ENCODE measurements around the gene GDPD5. TPM values are rescaled to one million over a fixed set of nuclear protein-coding genes. Genes with fewer than 3 reads are reported as not detected.

GDPD5 gene
- total RNA-seq, 1 experiment from 2014 or later: 7.8 TPM

- peaks cover 0 to 4% of the 10 kb centered on the region in 2 experiments; a peak in 1 of 5 replicates for H3K9me3 Mint-ChIP-seq
- no peak overlapping the region for H4K8ac ChIP-seq (replicated peaks; ENCODE audit: insufficient read length, low read depth, low read length)
- no peak overlapping the region for H3K4ac ChIP-seq (ENCODE audit: low read depth, low read length)
- H3K56ac ChIP-seq (ENCODE audit: insufficient read length, low read depth, low read length): no peak overlapping the region
- H2BK120ac ChIP-seq (ENCODE audit: low read depth, low read length, poor library complexity, severe bottlenecking): no peak overlapping the region
- H3K4me2 ChIP-seq (ENCODE audit: insufficient read depth, insufficient read length, low read length): no peak overlapping the region
- WGBS (ENCODE audit: extremely low coverage, insufficient read length, low lambda C conversion rate): no CpG with 5 or more reads among the region's 2 CpGs
- no peaks in the 10 kb centered on the region for H3K27me3 Mint-ChIP-seq (ENCODE audit: low read depth)
- H3K4me1 ChIP-seq (ENCODE audit: insufficient read depth, low read length): no peaks in the 10 kb centered on the region
- peaks cover 54 to 80% (median 61%) of the 10 kb centered on the region in 3 experiments for H3K36me3 Mint-ChIP-seq (ENCODE audit: insufficient read depth in 1 of 3, low read depth in 3 of 3)
- H3K79me1 ChIP-seq (ENCODE audit: insufficient read depth, low read depth, low read length, poor library complexity, severe bottlenecking): peaks cover 6% of the 10 kb centered on the region
- H3K9me3 ChIP-seq (ENCODE audit: control insufficient read depth, low read depth, low read length): no peaks in the 10 kb centered on the region
- H3K4me1 Mint-ChIP-seq: peaks cover 7 to 8% of the 10 kb centered on the region in 2 experiments; a peak in 3 of 4 replicates
- no peak overlapping the region for H3K27ac ChIP-seq (ENCODE audit: insufficient read length, low read depth, low read length)
- H4K5ac ChIP-seq (ENCODE audit: insufficient read length, low read depth, low read length): no peak overlapping the region
- H2AK5ac ChIP-seq (ENCODE audit: insufficient read length, low read length): no peak overlapping the region
- no peak overlapping the region for H3K14ac ChIP-seq (ENCODE audit: insufficient read depth, low read length)
- no peak overlapping the region for H2BK20ac ChIP-seq (ENCODE audit: low read depth, low read length, poor library complexity, severe bottlenecking)
- H2AFZ ChIP-seq (ENCODE audit: low read length): no peak overlapping the region
- TF ChIP-seq CTCF (conservative IDR thresholded peaks at IDR 0.05): no peak
- no peak overlapping the region; a peak in 1 of 7 replicates for H3K27ac Mint-ChIP-seq
- no peak overlapping the region for H2BK12ac ChIP-seq (ENCODE audit: insufficient read length, low read depth, low read length)
- no peak overlapping the region for H2BK15ac ChIP-seq (ENCODE audit: low read depth, low read length)
- H3K18ac ChIP-seq (ENCODE audit: insufficient read length, low read depth, low read length): no peak overlapping the region
- no peak overlapping the region for H3T11ph ChIP-seq (ENCODE audit: low read length)
- H3K27me3 ChIP-seq (ENCODE audit: insufficient read depth, low read length): no peaks in the 10 kb centered on the region
- no peak overlapping the region for H4K91ac ChIP-seq (ENCODE audit: insufficient read length, low read depth, low read length)
- DNase-seq: no peak
- H3K79me2 ChIP-seq (ENCODE audit: insufficient read depth, low read length): peaks cover 6% of the 10 kb centered on the region; the same call in 1 of the 2 replicates
- H3K9ac ChIP-seq (ENCODE audit: extremely low read depth, insufficient read length, low read length): no peak overlapping the region
- no peak overlapping the region for H3K23ac ChIP-seq (ENCODE audit: insufficient read length, low read depth, low read length)
- H2BK5ac ChIP-seq (ENCODE audit: insufficient read length, low read length): no peak overlapping the region
- no peak overlapping the region for H3K4me3 Mint-ChIP-seq
- H4K20me1 ChIP-seq (ENCODE audit: control insufficient read depth, insufficient read depth, insufficient read length): no peaks in the 10 kb centered on the region
- H3K23me2 ChIP-seq (ENCODE audit: insufficient read length, low read depth, low read length, poor library complexity, severe bottlenecking): no peaks in the 10 kb centered on the region
Observed at GRCh38 chr11:75408957-75409219, 116.9 kb downstream of the GDPD5 start.
